GM12875 (cell line): ENCODE measurements around the gene TAAR1.

Experiments used
- H3K4me3 ChIP-seq: one replicate; pipeline ENCODE4 v1.5.1; 2011; ENCODE audit warnings: low read depth, low read length, control low read depth
- TF ChIP-seq, protein P1 (sequence below): IDR thresholded peaks from 2 replicates; pipeline ENCODE4 v1.5.1; 2011; ENCODE audit warnings: low read depth, mild to moderate bottlenecking, control low read depth, inconsistent platforms, low read length, moderate library complexity, borderline replicate concordance; ENCODE audit not compliant: insufficient read depth

Gene TAAR1

DNA sequence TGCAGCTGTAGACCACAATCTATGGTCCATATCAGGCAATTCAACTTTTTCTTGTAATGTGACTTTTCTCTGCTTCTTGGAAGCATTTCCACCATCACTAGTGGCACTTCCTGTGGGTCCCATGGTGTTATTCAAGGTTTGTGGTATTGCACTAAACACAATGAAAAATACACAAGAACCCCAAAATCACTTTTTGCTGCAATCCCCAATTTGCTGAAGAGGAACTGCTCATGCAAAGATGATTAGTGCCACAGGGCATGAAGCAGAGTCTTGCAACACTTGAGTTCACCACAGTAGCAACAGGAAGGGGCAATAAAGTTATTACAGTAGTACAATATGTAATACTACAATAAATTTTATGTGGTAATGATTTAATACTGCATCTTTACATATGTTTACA lies 16.8 kb upstream of the TAAR1 start:
- TF ChIP-seq, protein P1, sequence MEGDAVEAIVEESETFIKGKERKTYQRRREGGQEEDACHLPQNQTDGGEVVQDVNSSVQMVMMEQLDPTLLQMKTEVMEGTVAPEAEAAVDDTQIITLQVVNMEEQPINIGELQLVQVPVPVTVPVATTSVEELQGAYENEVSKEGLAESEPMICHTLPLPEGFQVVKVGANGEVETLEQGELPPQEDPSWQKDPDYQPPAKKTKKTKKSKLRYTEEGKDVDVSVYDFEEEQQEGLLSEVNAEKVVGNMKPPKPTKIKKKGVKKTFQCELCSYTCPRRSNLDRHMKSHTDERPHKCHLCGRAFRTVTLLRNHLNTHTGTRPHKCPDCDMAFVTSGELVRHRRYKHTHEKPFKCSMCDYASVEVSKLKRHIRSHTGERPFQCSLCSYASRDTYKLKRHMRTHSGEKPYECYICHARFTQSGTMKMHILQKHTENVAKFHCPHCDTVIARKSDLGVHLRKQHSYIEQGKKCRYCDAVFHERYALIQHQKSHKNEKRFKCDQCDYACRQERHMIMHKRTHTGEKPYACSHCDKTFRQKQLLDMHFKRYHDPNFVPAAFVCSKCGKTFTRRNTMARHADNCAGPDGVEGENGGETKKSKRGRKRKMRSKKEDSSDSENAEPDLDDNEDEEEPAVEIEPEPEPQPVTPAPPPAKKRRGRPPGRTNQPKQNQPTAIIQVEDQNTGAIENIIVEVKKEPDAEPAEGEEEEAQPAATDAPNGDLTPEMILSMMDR: no peak
- H3K4me3 ChIP-seq: no peak overlapping the region

GRCh38 chr6:132675002-132675401 lies 16.0 kb upstream of the TAAR1 start:
- TF ChIP-seq, protein P1: no peak
- H3K4me3 ChIP-seq: no peak overlapping the region

GRCh38 chr6:132673376-132674094 lies 14.6 kb upstream of the TAAR1 start:
- TF ChIP-seq, protein P1: no peak
- H3K4me3 ChIP-seq: no peak overlapping the region

GRCh38 chr6:132671295-132671694 lies 12.3 kb upstream of the TAAR1 start:
- TF ChIP-seq, protein P1: no peak
- H3K4me3 ChIP-seq: no peak overlapping the region

DNA sequence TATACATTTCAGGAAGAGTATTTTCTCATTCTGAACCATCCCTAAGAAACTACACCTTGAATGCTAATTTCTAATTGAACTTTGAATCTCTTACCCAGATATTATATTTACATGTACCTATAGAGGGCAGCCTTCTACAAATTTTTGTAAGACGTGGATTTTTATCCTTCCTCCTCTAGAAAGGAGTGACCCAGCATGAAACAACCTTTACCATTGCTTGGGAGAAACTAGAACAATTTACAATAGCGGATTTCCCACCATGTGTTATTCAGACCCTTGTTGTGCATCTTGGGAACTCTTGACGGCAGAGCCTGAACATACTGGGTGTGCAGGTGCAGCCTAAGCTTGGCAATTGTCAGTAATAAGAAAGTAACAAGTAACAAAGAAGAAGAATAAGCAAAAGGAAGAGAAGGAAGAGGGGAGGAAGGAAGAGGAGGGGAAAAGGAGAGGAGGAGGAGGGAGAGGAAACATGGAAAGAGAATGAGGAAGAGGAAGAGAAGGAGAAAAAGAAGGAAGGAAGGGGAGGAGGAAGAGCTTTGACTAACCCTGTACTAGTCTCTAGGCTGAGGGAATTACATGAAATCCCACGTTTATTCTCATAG lies 10.8 kb upstream of the TAAR1 start:
- H3K4me3 ChIP-seq: no peak overlapping the region
- TF ChIP-seq, protein P1: no peak

GRCh38 chr6:132666118-132666517 lies 7.1 kb upstream of the TAAR1 start:
- no peak overlapping the region for H3K4me3 ChIP-seq
- TF ChIP-seq, protein P1: no peak
